Measurements from ENCODE around the gene PPIL1. TPM values are rescaled to one million over a fixed set of nuclear protein-coding genes. Genes with fewer than 3 reads are reported as not detected.

PPIL1 gene
- total RNA-seq, 1 donor from 2014 or later: 60.3 TPM

DNA sequence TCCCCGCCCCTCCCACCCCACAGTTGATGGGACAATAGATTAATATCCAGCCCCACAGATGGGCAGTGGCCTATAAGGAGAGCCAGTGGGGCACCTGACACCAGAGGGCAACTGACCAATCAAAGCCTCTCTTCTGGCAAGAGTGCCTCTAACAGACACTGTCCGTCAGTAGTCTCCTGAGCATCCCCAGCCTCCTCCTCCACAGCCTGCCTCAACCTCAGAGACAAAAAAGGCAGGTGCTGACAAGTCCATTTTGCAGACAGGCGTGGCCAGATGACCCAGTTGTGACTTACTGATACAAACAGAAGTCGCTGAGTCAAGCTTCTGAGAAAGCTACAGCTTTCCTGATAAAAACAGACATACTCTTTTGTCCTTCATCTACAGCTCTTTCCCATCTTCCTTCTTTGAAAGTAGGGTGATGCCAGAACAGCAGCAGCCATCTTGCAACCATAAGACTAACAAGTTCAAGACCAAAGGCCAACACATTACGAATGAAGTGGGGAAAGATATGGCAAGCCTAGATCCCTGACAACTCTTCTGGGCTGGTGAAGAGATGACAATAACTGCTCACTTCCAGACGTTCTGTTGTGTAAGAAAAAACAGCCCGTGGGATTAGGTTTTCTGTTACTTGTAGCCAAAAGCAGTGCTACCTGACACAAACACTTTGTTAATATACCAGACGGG is 12.3 kb downstream of the PPIL1 start:
- DNase-seq (no peak), ATAC-seq (no peak)
- intact Hi-C loops (cut with micrococcal nuclease): no loop called here

DNA sequence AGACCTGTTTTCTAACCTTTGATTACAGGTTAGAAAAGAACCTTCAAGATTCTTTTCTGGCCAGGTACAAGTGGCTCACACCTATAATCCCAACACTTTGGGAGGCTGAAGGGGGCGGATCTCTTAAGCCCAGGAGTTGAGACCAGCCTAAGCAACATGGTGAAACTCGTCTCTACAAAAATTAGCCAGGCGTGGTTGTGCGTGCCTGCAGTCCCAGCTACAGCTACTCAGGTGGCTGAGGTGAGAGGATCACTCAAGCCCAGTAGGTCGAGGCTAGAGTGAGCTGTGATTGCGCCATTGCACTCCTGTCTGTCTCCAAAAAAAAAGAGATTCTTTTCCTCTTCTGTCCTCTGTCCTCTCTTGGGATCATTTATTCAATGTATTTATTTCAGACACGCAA is 14.5 kb downstream of the PPIL1 start:
- DNase-seq (no peak), ATAC-seq (no peak)
- intact Hi-C loops (cut with micrococcal nuclease): no loop called here

DNA sequence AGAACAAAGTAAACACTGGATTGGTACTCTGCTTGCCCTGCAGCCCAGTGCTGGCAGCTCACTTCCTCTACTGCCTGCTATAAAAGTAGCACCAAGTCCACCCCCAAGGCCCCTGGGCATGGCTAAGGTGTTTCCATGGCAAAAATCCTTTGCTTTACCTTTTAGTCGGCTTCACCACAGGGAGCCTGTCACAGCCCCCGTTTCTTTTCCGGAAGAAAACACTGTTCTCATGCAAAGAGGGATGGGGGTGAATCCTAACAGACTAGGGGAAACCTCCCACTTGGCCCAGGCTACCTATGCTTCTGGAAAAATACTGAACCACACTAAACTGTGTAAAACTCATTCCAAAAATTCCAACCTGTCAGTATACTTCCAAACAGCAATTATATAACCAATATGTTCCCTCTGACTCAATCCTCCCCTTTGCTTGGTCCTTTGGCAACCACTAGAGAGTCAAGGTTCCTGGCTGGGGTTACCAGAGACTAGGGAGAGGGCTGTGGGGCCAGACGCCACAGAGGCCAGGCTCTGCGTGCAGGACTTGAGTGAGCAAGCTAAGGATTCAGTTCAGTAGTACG is 16.1 kb downstream of the PPIL1 start:
- intact Hi-C loops (cut with micrococcal nuclease): no loop called here
- peak; percentile 56 for DNase-seq
- ATAC-seq: peak; percentile 77

DNA sequence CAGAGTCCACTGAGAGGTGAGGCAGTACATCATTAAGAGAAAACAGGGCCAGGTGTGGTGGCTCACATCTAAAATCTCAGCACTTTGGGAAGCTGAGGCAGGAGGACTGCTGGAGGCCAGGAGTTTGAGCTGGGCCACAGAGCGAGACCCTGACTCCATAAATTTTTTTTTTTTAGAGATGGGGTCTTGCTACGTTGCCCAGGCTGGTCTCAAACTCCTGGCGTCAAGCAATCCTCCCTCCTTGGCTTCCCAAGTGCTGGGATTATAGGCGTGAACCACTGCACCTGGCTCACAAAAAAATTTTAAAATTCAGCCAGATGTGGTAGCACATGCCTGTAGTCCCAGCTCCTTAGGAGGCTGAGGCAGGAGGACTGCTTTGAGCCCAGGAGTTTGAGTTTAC is 17.3 kb downstream of the PPIL1 start:
- DNase-seq (no peak), ATAC-seq (no peak)
- intact Hi-C loops (cut with micrococcal nuclease): no loop called here

DNA sequence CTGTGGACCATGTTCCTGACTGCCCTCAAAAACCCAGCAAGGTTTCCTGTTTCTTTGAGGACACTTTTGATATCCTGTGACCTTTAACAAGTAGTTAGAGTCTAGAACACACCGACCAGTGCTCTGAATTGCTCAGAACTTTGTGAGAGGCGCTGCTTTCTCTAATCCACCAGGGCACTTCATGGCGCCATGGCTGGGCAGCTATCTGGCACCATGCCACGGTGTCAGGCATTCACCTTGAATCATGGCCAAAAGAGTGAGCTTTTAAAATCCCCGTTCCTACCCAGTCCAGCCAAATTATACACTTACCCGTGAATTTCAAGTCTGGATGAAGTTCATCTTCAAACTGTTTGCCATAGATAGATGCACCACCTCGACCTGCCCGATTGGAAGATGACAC is 18.3 kb downstream of the PPIL1 start:
- intact Hi-C loops (cut with micrococcal nuclease): no loop called here
- peak; percentile 34 for ATAC-seq
- peak; percentile 70 for DNase-seq

DNA sequence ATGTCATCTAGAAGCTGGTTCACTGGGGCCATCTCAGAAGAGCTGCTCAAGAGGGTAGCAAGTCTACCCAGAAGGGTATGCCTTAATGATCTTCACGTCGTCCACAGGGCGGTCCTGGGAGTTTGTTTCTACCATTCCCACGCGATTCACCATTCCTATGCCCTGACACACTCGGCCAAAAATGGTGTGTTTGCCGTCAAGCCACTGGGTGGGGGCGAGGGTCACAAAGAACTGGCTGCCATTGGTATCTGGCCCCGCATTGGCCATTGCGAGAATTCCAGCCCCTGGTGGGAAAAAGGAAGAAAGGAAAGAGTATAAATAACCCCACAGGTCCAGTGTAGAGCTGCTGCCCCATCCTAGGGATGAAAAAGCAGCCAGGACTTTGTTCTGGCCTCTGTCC is 18.9 kb downstream of the PPIL1 start:
- ATAC-seq (no peak), DNase-seq (no peak)
- intact Hi-C loops (cut with micrococcal nuclease): no loop called here

DNA sequence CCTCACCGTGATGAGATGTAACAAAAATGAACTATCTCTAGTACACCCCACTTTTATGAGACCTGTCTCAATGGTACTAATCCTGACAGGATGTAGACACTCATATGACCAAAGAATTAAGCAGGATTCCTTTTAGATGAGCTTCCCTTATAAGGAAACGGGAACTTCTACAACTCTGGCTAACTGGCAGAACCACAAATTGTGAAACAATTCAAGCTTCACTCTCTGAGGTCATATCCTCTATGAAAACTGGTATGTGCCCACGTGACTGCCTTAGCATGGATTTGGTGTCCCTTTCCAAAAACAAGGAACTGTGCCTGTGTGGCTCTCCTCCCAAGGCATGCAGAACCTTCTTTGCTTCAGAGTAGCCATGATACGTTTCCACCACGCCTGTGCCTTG is 21.3 kb downstream of the PPIL1 start:
- intact Hi-C loops (cut with micrococcal nuclease): loop anchor here (5.0 kb wide), 1 partner anchor 86 kb away; no protein-coding TSS in a partner anchor
- DNase-seq (no peak), ATAC-seq (peak; percentile 2)

DNA sequence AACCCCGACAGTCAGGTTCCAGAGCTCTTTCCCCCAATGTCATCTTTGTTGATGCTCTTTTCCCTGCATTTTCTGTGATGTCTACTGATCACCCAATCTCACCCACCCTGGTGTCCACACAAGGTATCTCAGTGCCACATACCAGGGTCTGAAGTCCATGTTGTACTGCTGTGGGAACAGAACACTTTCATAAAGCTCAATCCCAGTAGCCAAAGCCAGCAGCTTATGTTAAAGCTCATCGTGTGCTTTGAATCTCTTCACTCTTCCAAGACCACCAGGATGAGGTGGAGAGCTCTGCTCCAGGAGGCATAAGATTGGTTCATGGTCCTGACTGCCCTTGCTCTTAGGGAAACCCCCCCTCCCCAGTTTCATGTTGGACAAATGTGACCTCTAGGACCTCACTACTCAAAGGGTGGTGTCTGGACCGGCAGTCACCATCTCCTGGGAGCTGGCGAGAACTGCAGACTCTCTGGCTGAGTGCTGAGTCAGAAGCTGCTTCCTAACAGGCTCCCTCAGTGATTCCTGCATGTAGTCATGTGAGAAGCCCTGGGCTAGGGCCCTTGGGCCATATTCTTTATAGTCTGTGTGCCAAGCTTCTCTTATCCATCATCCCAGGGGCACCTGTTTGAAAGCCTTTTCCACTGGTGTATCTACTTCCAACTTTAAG is 22.0 kb downstream of the PPIL1 start:
- ATAC-seq: no peak
- intact Hi-C loops (cut with micrococcal nuclease): loop anchor here (5.0 kb wide), 1 partner anchor 85 kb away; no protein-coding TSS in a partner anchor
- DNase-seq: no peak

DNA sequence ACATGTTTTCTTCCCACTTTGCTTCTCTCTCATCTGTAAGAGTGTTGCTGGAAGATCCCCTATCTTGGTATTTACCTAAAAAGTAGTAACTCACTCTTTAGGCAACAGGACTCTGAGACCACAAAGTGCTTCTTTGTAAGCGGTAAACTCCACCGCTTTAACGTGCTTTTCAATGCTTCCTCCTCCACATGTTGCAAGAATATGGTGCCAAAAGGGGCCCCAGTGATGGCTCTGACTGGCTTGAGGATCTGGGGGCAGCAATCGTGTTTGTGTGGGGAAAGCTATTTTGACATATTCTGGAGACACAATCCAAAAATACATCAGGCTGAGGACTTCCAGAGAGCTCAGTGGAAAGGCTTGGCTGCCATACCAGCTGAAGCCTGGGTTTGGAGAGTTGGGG is 23.0 kb downstream of the PPIL1 start:
- DNase-seq: no peak
- no peak for ATAC-seq
- intact Hi-C loops (cut with micrococcal nuclease): loop anchor here (5.0 kb wide), 1 partner anchor 84 kb away; no protein-coding TSS in a partner anchor

DNA sequence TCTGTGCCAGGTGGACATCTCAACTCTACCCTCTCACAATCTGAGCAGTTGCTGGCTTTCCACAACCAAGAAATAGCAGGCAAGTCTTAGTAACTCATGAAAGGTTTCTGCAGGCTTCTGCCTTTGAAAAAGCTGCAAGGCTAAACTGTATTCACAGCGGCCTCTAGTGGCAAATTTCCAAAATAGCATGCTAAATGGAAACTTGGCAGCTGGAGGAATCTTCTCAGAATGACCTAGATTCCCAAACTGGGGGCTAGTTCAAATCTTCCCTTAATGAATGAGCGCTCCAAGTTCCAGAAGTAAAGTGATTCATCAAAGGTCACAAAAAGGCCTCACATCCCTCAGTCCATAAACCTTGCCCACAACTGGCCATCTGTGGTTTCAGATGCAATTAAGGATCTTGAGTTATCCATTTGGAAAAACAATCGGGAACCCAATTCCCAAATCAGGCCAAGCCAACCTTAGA is 23.4 kb downstream of the PPIL1 start:
- intact Hi-C loops (cut with micrococcal nuclease): loop anchor here (5.0 kb wide), 1 partner anchor 84 kb away; no protein-coding TSS in a partner anchor
- peak; percentile 20 for ATAC-seq
- no peak for DNase-seq

DNA sequence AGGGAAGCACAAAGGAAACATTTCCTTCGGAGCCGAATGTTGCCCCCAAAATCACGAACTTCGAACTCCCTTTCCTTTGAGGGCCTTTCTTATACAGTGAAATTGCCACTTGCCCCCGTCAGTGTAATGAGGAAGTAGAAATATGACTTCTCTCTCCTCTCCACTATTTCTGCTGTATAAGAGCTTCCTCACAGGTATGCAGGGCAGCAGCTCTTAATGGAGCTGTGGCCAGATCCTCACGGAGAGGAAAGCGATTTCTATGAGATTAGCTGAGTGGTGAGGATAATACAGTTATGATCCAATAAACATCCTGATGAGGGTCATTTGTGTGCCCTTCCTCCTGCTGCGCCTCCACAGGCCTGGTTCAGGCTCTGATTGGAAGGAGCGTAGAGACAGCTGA is 24.6 kb downstream of the PPIL1 start:
- DNase-seq (no peak), ATAC-seq (no peak)
- intact Hi-C loops (cut with micrococcal nuclease): loop anchor here (5.0 kb wide), 1 partner anchor 83 kb away; no protein-coding TSS in a partner anchor

DNA sequence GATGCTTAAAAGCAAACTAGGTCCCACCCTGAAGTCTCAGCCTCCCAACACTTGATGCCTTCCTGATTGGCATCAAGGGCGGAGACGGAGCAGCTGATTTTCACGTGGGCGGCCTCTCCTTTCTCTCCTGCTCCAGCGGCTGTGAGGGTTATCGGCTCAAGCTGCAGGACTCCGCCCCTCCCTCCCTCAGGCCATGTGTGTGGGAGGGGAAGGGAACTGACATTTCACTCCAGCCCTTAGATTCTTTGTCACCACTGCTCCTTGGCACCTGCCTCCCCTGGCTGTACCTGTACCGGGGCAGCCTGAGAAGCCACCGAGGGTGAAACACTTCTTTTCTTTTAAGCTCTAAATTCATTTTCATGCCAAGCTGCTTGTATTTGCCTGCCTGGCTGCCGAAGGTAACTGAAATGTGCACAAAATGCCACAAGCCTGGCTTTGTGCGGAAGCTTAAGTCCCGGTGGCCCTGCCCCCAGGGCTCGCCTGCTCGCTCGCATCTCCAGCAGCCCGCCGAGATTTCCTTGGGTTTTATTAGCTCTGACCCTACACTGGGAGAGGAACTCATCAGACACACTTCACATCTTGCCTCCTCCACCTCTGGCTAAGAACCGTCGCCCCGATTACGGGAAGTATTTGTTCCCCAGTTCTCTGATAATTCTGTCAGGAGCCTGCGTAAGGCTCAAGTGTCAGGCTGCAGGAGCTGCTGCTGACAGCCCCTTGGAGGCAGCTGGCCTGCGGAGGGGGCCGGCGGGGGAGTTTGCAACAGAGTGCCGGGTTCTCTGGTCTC is 25.8 kb downstream of the PPIL1 start:
- intact Hi-C loops (cut with micrococcal nuclease): no loop called here
- peak; percentile 87 for DNase-seq
- peak; percentile 70 for ATAC-seq

DNA sequence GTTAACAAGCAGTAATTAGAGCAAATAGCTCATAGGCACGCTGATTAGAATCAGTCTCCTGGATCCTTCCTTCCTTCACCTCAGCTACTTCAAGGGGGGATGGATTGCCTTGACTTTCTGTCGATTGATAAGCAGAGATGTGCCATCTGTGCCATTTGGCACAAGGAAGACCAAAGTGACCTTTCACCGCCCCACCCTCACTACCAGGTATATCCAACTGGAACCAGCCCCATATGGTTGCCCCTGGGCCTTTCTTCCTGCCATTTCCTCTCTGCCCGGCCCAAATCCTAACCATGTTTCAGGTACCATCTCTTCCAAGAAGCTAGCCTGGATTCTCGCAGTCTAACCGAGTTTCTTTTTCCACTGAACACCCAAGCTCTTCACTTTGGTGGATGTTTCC is 26.6 kb downstream of the PPIL1 start:
- intact Hi-C loops (cut with micrococcal nuclease): no loop called here
- DNase-seq: no peak

DNA sequence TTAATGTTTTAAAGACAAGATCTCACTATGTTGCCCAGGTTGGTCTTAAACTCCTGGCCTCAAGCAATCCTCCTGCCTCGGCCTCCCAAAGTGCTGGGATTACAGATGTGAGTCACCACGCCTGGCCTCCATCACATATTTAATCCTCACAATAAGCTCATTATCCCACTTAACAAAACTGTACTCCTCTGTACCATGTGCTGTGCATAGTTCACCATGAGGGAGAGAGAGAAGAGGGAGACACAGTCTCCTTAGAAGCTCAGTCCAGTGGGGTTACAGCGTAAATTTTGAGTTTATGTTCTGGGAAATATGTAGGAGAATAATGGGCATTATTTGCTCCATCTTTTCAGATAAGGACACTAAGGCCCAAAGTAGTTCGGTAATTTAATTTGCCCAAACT is 27.5 kb downstream of the PPIL1 start:
- intact Hi-C loops (cut with micrococcal nuclease): no loop called here
- ATAC-seq (no peak), DNase-seq (no peak)

More for the DNA sequence above, 26.6 kb downstream of the PPIL1 start:
- no peak for ATAC-seq

DNA sequence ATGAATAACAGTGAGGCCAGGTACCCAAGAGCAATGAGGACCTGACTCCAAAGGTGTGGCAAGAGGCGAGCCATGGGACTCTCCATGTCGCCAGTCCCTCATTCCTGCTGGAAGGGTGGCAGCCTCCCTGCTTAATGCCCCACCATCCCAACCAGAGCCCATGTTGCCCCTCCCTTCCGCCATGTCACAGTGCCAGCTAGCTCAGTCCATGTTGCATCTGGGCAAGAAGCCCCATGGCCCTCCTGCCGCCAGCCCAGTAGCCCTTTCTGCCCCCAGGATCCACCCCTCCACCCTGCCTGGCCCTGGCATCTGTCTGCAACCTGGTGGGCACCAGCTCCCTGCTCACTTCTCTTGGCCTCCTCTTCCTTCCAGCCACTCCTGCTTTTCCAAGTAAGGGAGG is 29.4 kb downstream of the PPIL1 start:
- ATAC-seq (no peak), DNase-seq (no peak)
- intact Hi-C loops (cut with micrococcal nuclease): no loop called here

DNA sequence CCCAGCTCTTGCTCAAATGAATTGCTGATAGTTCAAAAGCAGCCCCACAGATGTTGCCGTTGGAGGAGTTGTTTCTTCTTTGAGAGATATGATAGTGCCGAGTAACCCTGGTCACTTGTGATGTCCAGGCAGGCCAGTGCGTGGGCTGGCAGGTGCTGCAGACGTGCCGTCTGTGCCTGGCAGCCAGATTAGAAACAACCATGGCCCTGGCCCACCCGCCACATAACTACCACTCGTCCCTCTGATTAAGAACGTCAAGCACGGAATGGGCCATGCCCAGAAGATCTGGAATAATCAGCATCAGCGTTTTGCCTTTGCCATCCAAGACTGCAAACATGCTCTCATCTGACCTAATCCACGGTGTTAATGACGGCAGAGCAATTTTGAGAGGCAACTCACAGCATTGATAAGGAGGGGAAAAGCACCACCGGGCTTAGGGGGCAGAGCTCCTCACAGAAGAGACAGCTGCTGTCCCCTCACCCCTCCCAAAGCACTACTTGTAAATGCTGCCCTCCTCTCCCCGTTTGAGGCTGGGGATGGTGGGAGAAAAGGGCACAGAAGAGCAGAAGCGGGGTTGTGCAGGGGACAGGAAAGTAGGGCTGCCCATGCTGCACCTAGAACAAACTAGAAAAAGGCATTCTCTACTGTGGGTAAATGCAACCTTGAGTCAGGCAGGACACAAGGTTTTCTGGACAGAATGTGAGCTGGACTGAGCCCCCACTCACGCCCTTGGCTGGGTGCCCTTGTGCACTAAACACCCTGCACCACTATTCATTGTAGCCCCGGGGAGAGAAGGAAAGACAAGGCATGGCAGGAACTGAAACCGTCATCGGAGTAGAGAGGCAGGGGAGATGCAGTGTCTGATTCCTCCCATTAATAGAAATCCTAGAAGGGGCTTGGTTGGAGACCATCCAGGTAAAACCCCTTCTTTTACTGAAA is 30.1 kb downstream of the PPIL1 start:
- peak; percentile 84 for DNase-seq
- peak; percentile 45 for ATAC-seq
- intact Hi-C loops (cut with micrococcal nuclease): no loop called here

DNA sequence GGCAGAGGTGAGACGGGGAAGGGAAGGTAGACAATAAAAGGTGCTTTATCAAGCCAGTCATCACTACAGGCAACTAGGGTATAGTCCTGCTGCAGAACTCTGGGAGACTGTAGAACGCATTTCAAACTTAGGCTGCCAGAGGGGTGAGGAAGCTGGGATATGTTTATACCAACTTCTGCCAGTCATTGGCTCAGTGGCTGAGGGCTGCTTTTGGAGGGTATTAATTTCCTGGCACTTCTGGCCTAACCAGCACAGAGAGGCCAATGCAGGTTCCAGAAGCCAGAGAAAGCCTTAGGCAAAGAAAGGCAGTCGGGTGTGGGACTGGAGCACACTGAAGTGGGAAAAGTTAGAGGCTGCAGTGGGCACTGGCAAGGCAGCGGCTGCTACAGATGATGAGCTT is 31.4 kb downstream of the PPIL1 start:
- ATAC-seq: peak; percentile 3
- no peak for DNase-seq
- intact Hi-C loops (cut with micrococcal nuclease): no loop called here

DNA sequence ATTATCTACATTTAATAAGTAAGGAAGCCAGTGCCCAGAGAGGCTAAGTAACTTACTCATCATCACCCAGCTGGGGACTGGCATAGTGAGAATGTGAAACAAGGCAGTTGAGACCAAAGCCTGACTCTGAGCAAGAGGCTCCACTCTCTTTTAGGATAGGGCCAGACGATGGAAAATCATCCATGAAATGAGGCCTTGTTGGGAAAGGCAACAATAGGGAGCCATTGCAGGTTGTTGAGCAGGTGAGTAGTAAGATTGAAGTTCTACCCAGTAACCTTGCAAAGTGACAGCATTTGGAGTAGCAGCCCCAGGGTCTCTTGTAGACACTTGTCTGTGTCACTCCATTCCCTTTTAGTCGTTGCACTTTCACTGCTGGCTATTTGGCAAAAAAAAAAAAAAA is 32.8 kb downstream of the PPIL1 start:
- ATAC-seq (no peak), DNase-seq (no peak)
- intact Hi-C loops (cut with micrococcal nuclease): no loop called here
